ENCODE data around the gene ATP10A.

ATP10A gene

GRCh38 chr15:25694239-25694584 is 168.9 kb downstream of the ATP10A start:
- no peak for DNase-seq

- no peak for DNase-seq
Measured at GRCh38 chr15:25693321-25694238, 169.5 kb downstream of the ATP10A start.

- DNase-seq: no peak
Measured at GRCh38 chr15:25691544-25692430, 171.3 kb downstream of the ATP10A start.

- DNase-seq: no peak
Measured at GRCh38 chr15:25690673-25691543, 172.2 kb downstream of the ATP10A start.

GRCh38 chr15:25689592-25689991 is 173.5 kb downstream of the ATP10A start:
- no peak for DNase-seq

GRCh38 chr15:25688166-25688565 is 175.0 kb downstream of the ATP10A start:
- no peak for DNase-seq

GRCh38 chr15:25687689-25688088 is 175.4 kb downstream of the ATP10A start:
- DNase-seq: no peak

- DNase-seq: no peak
Measured at GRCh38 chr15:25687276-25687675, 175.9 kb downstream of the ATP10A start.

GRCh38 chr15:25686780-25687179 is 176.3 kb downstream of the ATP10A start:
- DNase-seq: no peak

GRCh38 chr15:25684521-25685431 is 178.4 kb downstream of the ATP10A start:
- no peak for DNase-seq

GRCh38 chr15:25683911-25684310 is 179.2 kb downstream of the ATP10A start:
- DNase-seq: no peak

GRCh38 chr15:25683415-25683814 is 179.7 kb downstream of the ATP10A start:
- DNase-seq: no peak

- no peak for DNase-seq
Measured at GRCh38 chr15:25682340-25682739, 180.8 kb downstream of the ATP10A start.

GRCh38 chr15:25680686-25681025 is 182.5 kb downstream of the ATP10A start:
- no peak for DNase-seq

GRCh38 chr15:25679964-25680685 is 183.0 kb downstream of the ATP10A start:
- no peak for DNase-seq

GRCh38 chr15:25679492-25679891 is 183.6 kb downstream of the ATP10A start:
- DNase-seq: no peak

GRCh38 chr15:25678500-25678855 is 184.6 kb downstream of the ATP10A start:
- no peak for DNase-seq

- DNase-seq: no peak
Measured at GRCh38 chr15:25677719-25678499, 185.2 kb downstream of the ATP10A start.

GRCh38 chr15:25676070-25676469 is 187.1 kb downstream of the ATP10A start:
- no peak for DNase-seq

- no peak for DNase-seq
Measured at GRCh38 chr15:25675396-25675795, 187.7 kb downstream of the ATP10A start.
